Stimulated activated CD8-positive, alpha-beta memory T cell treated with anti-CD3 and anti-CD28 coated beads, Interleukin-4, amount 100 ng/mL, for 24 hours (primary cell): Measurements from ENCODE around the gene FREM1.
A peak's percentile ranks its signal among the peaks of the same experiment; 100 is the strongest.

Experiments
- DNase-seq: peaks from one replicate; pipeline ENCODE4 v3.0.0-alpha.2; 2020; ENCODE audit warnings: low read depth

Gene FREM1

DNA sequence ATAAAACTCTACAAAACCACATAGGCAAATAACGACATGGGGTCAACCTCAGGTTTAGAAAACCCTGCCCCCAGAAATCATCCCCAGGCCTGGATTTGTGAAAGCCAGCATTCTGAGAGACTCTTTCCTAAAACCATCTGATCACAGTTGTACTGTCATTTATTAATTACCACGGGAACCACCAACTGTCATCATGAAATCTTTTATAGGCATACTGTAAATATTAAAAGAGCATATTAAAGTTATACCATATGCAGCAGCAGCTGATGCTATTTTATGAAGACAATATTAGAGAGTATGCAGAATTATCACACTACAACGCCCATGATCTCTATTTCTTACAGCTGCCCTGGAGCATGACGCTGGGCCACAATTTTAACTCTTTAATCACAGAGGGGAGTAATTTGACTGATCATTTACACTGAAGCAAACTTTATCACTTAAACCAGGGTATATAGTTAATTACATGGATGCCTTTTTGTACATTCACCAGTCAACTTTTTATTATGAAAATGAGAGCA is 208.0 kb downstream of the FREM1 start:
- no peak for DNase-seq

DNA sequence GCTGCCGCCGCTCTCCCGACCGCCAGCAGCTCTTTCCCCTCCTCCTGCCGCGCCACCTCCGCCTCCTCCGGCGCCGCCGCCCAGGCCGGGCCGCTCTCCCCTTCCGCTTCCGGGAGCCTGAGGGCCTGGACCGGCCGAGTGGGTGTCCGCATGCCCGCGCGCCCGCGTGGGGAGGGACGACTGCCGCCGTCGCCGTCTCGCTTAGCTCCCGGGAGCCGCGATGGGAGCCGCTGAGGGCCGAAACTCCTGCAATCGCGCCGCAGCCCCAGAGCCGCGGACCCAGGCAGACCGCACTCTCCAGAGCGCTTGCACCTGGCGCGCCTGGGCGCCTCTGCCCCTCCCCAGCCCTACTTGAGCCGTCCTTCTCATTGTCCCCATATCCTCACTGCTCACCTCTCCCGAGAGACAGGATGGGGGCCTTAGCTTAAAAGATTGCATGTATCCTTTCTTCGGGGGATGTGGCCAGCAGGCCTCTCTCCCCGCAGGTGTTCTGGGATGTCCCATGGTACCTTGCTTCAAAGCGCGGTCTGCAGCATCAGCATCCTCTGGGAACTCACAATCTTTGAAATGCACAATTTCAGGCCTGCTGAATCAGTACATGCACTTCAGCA is 216.9 kb downstream of the FREM1 start, which contains the start of gene ZDHHC21:
ZDHHC21 (minus strand) TSS at position 182 of the 611 bp plus-strand sequence. CDS start 19,092 bp downstream, outside the sequence.
- DNase-seq, result peak; percentile 47

DNA sequence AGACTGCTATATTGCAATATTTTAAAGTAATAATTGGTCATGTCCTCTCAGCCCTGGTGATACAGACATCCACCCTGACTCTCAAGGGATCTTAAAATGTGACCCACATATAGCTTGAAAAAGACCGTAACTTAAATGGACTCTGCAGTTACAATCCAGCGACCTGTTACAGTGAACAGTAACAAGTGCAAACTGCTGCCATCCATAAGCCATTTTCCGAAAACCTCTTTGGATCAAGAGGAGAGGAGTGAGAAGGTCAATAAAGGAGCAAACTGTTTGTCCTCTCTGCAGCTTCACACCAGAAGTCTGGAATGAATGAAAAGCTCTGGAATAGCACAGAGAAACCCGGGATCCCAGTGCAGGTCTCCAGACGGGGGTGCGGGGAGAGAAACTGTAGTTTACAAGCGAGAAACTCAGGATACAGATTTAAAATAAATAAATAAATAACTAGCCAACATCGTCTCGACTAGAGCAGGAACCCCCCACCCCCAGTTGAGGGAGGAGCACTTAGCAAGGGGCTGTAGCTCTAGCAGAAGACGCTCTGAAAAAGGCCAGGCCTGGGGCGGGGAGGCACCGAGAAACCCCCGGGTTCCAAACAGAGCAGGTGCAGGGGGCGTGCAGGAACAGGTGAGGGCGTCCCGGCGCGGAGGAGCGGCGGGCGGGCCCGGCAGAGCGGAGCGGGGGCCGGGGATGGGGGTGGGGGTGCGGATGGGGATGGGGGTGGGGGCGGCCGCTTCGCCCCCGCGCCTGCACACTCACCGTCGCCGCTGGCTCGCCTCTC is 217.6 kb downstream of the FREM1 start:
- DNase-seq, result peak; percentile 10

DNA sequence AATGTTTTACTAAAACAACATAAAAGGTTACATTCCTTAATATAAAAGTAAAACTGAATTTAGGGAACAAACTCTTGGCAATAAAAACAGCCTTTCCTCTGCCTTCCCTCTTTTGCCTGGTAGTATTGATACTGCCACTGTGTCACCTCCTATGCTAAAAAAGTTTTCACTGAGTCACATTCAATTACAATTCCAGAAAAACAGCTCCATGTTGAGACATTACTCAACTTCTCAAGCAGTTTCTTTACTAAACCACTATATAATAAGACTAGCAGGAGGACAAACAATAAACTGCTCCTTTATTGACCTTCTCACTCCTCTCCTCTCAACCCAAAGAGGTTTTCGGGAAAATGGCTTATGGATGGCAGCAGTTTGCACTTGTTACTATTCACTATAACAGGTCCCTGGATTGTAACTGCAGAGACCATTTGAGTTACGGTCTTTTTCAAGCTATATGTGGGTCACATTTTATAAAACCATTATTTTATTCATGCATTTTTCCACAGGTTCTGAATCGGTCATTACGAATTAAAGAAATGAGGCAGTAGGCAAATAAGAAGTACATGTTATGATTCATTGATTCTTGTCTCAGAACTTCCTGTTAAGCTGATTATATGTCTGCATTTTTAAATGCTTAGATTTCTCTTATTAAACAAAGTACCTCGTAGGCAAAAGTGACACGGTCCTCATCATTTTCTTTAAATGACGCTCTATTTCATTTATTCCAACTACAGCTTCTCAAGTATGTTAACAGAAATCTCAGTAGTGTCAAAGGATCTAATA is 219.1 kb downstream of the FREM1 start:
- no peak for DNase-seq

DNA sequence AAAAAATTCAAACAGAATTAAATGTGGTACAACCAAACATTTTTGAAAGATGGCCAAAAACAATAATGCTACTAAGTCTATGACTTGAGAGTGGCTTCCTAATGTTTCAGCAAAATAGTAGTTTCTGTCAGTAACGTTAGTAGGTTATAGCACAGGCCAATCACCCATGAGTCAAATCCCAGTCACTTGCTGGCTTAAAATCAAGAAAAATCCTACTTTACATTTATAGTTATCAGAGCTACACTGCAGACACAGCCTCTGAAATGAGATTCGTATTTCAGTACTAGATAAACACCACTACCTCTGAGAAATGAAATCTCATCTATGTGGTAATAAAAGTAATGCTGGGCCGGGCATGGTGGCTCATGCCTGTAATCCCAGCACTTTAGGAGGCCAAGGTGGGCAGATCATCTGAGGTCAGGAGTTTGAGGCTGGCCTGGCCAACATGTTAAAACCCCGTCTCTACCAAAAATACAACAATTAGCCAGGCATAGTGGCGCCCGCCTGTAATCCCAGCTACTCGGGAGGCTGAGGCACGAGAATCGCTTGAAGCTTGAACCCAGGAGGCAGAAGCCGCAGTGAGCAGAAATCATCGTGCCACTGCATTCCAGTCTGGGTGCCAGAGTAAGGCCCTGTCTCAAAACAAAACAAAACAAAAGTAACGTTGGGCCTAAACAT is 223.0 kb downstream of the FREM1 start:
- DNase-seq, result no peak

DNA sequence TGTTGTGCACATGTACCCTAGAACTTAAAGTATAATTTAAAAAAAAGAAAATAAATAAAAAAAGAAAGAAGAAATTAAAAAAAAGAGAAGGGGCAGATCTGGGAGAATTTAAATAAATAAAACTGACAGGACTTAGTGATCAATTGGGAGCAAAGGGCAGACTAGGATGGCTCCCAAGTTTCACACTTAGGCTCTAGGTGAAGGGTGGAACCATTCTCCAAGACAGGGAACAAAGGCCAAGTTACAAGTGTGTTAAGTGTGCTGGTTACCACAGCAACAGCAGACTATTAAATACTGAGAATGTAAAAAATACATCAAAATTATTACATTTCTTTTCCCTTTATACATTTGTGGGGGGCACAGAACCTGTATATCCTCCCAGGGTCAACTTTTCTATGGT is 224.1 kb downstream of the FREM1 start:
- no peak for DNase-seq
